Hematopoietic multipotent progenitor cell treated with erythropoietin and hydrocortisone succinate and interleukin-3 and kit ligand, for 15 days (in vitro differentiated cells): ENCODE data around the gene SLC16A5.

Experiments
- DNase-seq: peaks from one replicate; pipeline ENCODE4 v3.0.0-alpha.2; 2015; ENCODE audit warnings: low spot score

SLC16A5 gene

GRCh38 chr17:75086496-75087181 is 1.1 kb upstream of the SLC16A5 start:
- DNase-seq: no peak

GRCh38 chr17:75087182-75087557 is 584 bp upstream of the SLC16A5 start:
- no peak for DNase-seq

DNA sequence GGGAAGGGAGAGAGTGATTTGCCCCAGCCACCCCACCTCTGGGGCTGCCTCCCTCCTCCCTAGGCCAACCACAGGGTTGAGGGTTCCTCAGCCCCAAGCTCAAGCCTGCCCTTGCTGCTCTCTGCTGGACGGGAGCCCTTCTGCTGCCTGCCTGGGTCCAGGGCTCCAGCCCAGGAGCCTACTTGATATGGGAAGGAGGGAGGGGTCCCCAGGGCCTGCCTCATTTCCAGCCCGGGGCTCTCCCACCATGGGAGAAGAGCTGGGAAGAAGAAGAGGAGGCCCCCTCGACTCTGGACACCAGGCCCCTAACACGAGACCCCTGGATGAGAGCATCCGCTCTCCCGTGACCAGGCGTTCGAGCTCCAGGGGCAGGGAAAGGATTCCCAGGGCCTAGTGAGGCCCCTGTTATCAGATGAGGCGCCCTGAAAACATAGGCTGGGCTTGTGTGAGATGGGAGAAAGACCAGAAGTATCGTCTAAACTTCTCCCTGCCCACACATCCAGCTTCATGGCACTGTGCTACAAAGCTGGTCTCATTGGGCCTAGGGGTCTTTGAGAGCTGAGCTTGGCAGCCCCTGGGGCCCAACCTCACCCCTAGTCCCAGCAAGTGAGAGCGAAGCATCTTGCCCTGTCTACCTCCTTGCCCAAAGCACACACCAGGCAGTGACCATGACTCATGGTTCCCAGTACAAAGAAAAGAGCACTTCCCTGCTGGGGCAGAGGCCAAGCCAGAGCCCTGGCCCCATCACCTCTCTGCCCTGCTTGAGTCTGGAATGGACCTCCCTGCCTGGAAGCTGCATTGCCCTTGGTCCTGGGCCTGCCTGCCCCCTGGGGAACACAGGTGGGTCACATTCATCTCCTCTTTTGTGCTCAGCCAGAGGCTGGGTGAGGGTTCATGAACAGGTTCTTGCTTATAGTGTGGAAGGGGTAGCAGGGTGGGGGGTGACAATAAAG is 987 bp downstream of the SLC16A5 start:
- DNase-seq: no peak

DNA sequence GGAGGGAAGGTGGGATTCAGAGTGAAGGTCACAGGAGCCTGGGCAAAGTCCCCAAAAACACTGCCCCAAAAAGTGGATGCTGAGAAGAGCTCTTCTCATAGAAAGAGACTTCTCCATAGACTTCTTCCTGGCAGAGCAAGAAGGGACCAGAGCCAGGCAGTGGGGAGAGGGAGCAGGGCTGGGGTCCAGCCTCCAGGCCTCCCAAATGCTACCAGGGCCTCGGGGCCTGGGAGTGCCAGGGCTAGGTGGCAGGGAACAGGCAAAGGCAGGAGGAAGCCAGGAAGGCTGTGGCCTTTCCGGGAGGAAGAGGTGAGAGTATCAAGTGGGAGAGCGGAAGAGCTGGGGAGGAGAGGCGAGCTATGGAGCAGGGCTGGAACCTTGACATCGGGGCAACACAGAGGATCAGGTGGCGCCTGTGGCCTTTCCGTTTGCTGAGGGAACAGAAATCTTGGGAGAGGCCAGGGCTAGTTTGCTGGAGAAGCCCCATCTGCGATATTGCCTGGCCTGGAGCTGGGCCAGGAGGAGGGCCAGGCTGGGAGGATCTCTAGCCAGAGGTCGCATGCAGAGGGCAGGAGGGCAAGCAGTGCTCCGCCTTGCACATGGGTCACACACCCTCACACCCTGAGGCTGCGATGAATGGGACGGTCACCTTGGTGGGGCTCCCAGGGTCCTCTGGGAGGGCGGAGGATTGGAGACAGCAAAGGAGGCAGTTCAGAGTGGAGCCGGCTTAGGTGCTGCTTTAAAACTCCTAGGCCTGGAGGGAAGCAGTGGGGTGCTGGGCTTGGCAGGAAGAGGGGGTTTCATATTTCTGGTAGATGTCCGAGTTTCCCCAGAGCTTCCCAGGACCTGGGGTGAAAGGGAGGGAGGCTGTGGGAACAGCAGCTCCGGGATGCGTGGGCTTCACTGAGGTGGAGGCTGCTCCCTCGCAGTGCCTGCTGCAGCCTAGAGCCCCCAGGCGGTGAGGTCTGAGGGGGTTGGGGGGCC is 3.4 kb downstream of the SLC16A5 start:
- DNase-seq: peak; percentile 58

GRCh38 chr17:75091855-75092327 is 4.1 kb downstream of the SLC16A5 start:
- DNase-seq: peak; percentile 65

GRCh38 chr17:75093548-75094158 is 5.9 kb downstream of the SLC16A5 start:
- no peak for DNase-seq

GRCh38 chr17:75094871-75095399 is 7.2 kb downstream of the SLC16A5 start:
- DNase-seq: no peak

- DNase-seq: peak; percentile 93
Observed at GRCh38 chr17:75096082-75096625, 8.4 kb downstream of the SLC16A5 start.

- DNase-seq: no peak
Observed at GRCh38 chr17:75097865-75098264, 10.1 kb downstream of the SLC16A5 start.

DNA sequence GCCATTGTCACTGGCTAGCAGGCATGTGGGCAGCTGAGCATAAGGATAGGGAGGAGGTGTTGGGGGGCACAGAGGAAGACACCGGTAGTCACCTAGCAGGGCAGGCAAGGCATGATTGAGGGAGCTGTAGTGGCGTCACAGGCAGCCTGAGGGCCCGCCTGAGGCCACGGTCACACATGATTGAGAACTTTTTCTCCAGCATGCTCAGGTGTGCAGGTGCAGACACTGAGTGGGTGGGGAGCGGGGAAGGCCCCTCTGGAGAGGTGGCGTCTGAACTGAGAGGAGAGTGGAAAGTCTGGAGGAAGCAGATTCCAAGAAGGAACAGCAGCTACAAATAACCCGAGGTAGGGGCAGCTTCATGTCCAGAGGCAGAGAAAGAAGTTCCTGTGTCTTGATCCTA is 11.1 kb downstream of the SLC16A5 start:
- DNase-seq: no peak

- no peak for DNase-seq
Observed at GRCh38 chr17:75099881-75100595, 12.3 kb downstream of the SLC16A5 start.

DNA sequence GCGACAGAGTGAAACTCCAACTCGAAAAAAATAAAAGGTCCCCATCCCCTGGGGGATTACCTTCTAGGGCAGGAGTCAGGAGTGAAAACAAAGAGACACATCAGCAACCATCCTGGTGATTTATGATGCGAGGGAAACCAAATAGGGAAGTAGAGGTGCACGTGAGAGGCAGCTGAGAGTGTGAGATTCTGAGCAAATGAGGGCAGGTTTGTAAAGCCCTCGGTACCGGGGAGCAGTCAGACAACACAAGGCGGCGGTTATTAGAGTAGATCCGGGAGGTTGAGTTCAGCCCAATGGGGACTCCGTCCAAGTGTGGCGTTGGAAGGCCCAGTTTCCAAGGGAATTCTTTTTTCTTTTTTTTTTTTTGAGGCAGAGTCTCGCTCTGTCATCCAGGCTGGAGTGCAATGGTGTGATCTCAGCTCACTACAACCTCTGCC is 14.6 kb downstream of the SLC16A5 start:
- DNase-seq: no peak

- no peak for DNase-seq
Observed at GRCh38 chr17:75103601-75104554, 16.1 kb downstream of the SLC16A5 start.

DNA sequence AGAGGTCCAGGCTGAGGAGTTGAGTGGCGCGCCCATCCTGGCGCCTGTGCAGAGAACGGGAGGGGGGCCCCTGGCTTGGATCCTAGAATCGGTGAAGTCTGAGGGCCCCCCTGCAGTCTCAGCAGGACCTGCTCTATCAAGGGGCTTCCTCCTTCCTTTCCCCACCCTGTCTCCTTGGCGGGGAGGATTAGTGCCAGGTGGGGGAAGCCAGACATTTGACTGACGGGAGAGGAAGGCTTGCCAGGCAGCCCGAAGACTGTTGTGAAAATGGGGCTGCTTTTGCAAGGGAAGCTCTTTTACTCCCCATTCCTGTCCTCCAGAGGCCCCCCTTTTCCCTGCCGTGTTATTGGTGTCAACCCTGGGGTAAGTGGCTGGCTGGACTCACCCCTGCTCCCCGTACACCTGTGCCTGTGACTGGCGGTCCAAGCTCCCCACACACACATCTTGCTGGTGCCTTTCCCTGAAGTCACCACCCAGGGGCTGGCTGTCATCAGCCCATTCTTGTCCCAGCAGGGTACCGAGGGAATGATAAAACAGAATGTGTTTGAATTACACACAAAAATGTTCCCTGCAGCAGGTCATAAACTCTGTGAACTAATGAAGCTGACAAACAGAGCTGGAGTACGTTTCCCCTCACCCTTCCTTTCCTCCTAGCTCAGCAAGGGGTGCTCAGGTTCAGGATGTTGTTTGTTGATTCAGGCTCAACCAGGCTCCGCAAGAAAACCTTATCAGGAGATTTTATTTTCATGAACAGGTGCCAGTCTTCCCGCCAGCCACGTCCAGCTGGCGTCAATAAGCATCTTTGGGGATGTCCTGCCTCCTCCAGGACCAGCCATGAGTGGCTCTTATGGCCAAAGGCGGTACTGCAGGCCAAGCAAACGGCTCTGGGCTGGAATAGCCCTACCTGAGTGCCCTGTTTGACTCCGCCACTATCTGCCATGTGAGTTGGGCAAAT is 17.6 kb downstream of the SLC16A5 start:
- peak; percentile 67 for DNase-seq

DNA sequence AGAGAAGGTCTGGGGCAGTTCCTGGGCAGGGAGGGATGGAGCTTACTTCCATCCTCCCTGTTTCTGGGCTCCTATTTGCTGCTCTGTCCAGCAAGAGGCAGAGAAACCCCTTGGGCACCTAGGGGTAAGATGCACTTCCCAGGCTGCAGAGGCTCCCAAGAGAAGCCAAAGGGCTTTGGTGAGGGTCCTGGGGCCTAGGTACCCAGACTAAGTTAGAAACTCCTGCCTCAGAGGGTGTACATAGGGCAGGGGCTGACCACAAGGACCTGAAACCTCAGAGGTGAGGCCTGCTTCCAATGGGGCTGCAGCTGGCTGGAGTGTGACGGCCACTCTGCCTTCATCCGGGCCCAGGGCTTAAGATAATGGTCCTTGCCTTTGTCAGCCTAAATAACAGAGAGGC is 20.4 kb downstream of the SLC16A5 start:
- no peak for DNase-seq

GRCh38 chr17:75109046-75109406 is 21.3 kb downstream of the SLC16A5 start:
- no peak for DNase-seq

GRCh38 chr17:75109407-75110233 is 21.9 kb downstream of the SLC16A5 start, which contains the start of gene ARMC7:
TSS of gene ARMC7 (plus strand) at chr17:75109969. CDS start at chr17:75110289, 320 bp downstream.
- peak; percentile 84 for DNase-seq
